ENCODE data around the gene HBG2. TPM values are rescaled to one million over a fixed set of nuclear protein-coding genes. Genes with fewer than 3 reads are reported as not detected.
"Not testable (repeated sequence)": the region's sequence is repeated elsewhere in the genome, so short reads cannot be mapped to it uniquely, and the experiment has no call there.

The HBG2 gene
- total RNA-seq, 2 experiments from 2014 or later, result not detected

DNA sequence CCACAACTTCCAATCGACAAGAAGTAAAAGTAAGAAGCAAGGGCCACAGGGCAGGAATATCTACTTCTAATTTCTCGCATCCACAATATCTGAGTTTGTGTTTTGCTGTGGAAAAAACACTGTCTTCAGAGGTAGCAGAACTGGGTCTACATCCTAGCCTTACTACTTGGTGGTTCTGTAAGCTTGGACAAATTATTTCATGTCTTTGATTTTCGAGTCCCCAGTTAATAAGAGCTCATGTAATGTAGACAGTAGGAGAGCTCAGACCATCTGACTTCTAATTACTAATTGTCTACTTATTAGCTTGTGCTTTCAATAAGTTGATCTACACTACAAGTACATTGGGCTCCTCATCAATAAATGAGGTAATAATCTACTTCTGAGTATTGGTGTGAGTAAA is 28.5 kb upstream of the HBG2 start:
- POLR2A ChIA-PET, result no interaction called here
- CTCF ChIA-PET, result no interaction called here

DNA sequence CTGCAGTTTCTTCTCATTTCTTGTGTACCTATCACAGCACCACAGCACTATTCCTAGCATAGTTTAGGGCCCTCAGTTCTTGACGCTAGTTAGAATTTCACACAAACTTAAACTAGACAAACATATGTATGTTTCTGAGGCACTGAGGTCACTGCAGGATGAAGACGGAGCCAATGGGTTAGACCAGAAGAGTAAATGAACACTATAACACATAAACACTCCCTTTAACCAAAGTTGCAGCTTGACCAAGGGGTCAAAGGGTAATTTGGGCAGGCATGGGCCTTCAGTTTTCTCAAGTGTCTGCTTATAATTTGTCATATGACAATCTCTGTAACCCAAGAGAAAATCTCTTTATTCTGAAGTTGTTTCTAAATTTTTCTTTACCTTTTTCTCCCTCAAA is 28.0 kb upstream of the HBG2 start:
- ChIA-PET POLR2A (no interaction called here), CTCF (no interaction called here)

DNA sequence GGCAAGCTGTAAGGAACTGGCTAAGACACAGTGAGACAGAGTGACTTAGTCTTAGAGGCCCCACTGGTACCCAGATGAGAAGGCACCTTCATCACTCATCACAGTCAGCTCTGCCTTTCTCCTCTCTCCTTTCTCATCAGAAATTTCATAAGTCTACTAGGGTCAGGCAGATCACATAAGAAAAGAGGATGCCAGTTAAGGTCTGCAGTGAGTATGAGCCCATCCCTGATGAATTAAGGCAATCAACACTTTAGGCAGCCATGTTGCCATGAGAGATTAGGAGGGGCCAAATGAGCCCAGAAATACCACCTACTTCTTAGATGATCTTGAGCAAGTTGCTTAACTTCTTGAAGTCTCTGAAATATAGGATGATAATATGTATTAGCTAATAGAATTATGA is 27.0 kb upstream of the HBG2 start:
- ChIA-PET POLR2A (no interaction called here), CTCF (no interaction called here)

DNA sequence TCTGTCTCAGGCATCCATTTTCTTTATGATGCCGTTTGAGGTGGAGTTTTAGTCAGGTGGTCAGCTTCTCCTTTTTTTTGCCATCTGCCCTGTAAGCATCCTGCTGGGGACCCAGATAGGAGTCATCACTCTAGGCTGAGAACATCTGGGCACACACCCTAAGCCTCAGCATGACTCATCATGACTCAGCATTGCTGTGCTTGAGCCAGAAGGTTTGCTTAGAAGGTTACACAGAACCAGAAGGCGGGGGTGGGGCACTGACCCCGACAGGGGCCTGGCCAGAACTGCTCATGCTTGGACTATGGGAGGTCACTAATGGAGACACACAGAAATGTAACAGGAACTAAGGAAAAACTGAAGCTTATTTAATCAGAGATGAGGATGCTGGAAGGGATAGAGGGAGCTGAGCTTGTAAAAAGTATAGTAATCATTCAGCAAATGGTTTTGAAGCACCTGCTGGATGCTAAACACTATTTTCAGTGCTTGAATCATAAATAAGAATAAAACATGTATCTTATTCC is 26.1 kb upstream of the HBG2 start:
- CTCF ChIA-PET, result no interaction called here
- POLR2A ChIA-PET, result no interaction called here

DNA sequence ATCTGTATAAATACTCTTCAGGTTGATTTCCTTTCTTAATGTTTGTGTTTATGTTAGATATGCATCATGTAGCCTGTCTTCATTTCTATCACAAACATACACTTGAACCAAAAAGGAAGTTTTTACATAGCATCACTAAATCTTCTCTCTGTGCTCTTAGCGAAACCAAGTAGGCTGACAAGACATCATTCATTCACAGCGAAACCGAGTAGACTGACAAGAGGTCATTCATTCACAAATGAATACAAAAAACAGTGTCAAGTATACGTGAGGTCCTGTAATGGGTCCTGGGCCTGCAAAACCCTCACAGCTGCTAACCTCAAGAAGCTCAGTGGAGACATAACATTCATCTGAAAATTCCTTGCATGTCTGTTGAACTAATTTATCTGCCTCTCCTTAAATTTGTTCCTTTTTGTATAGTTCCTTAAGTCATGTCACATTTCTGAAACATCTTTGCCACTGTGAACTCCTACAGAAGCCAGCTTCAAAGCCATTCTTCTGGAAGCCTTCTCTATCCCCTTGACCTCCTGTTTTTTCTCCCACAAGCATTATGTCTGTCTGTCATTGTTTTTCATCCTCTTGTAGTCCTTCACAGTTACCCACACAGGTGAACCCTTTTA is 25.0 kb upstream of the HBG2 start:
- ChIA-PET CTCF (no interaction called here), POLR2A (no interaction called here)

DNA sequence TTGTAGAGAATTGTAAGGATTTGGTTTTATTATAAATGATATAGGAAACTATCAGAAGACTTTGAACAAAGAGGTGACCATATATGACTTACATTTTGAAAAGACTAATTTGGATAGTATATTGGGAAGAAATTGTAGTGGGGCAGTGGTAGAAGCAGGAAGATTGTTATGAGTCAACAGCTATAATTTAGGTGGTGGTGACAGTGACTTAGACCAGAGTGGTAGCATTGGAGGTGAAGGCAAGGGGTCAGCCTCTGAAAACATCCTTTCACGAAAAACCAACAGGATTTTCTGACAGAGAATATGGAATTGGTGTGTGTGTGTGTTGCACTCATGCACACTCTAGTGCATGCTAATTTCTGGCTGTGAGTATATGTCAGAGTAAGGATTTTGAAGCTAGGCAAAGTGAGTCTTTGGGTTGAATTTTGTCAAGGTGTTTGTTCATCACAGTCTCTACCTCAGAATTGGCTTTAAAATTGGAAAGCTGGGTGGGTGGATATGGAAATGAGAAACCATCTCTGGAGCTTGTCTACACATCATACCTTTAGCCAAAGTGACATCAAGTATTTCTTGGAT is 23.3 kb upstream of the HBG2 start:
- ChIA-PET POLR2A (no interaction called here), CTCF (no interaction called here)

DNA sequence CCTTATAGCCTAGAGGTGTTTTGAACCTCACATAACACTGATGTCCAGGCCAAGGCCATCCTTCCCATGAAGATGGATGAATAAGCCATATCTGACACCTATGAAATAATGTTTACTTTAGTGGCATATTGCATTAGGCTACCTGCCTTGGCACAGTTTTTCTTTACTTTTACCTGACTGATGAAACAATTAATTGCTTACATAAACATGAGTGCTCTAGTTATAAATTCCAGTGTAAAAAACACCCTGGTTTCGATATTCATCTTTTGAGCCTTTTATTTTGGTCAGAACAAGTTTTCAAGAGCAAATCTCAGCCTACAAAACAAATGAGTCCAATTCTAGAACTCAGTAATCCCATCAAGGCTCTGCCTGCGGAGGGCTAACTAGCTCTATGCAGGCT is 22.1 kb upstream of the HBG2 start:
- ChIA-PET CTCF (no interaction called here), POLR2A (no interaction called here)

DNA sequence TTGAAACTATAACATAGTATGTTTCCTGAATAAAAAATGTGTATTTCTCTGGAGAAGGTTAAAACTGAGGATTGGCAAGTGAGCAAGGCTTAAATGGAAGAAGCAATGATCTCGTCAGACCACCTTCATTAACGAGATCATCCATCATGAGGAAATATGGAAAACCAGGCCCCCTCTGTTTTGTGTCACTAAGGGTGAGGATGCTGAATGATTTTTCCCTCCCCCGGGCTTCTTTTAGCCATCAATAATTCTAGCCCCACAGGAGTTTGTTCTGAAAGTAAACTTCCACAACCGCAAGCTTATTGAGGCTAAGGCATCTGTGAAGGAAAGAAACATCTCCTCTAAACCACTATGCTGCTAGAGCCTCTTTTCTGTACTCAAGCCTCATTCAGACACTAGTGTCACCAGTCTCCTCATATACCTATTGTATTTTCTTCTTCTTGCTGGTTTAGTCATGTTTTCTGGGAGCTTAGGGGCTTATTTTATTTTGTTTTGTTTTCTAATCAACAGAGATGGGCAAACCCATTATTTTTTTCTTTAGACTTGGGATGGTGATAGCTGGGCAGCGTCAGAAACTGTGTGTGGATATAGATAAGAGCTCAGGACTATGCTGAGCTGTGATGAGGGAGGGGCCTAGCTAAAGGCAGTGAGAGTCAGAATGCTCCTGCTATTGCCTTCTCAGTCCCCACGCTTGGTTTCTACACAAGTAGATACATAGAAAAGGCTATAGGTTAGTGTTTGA is 21.0 kb upstream of the HBG2 start:
- CTCF ChIA-PET, result no interaction called here

DNA sequence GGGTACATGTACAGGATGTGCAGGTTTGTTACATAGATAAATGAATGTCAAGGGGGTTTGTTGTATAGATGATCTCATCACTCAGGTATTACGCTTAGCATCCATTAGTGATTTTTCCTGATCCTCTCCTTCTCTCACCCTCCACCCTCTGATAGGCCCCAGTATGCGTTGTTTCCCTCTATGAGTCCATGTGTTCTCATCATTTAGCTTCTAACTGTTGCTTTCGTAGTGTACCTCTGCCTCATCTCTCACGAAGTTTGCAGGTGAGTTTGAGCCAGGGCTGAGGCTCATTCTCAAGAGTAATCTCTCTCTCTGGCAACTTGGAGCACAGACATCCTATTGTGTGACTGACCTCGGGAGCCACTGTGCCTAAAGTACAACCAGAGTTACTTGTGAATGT is 19.8 kb upstream of the HBG2 start:
- ChIA-PET CTCF (no interaction called here), POLR2A (no interaction called here)

More for the DNA sequence above, 21.0 kb upstream of the HBG2 start:
- POLR2A ChIA-PET, result no interaction called here

DNA sequence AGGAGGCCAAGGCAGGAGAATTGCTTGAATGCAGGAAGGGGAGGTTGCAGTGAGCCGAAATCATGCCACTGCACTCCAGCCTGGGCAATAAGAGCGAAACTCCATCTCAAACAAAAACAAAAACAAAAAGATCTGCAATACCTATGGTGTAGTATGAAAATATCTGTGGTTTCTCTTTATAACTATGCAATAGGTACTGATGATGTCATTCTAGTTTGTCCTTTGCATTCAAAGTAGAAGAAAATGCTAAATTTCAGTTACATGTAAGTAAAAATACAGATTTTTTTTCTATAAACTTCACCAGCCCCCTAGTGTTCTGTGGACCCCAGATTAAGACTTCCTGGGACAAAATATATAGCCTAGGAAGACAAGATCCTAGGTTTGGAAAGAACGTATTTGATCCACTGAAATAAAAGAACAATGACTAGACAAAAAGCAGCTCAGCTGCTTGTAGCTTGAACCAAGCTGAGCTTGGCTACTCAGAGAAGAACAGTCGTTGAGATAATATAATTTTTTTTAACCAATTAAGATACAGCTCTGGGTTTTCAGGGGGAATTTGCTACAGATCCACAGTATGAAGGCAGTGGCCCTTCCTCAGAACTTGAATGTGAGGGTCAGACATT is 17.9 kb upstream of the HBG2 start:
- POLR2A ChIA-PET, result no interaction called here
- CTCF ChIA-PET, result no interaction called here

DNA sequence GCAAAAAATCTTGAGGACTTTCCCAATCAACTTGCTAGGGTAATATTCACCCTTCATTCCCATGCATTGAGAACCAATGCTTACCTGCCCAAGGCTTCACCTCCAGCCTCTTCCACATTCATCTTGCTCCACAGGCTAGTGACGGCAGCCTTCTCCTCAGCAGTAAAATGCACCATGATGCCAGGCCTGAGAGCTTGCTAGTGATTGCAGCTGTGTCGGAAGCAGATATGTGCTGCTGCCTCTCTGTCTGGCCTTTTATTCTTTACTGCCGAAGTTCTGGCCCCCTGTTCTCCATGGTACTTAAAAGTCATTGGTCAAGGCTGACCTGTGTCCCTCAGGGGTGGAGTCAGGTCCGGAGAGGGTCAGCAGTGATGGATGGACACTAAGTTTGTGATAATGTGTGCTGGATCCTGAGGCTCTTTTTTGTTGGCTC is 15.2 kb upstream of the HBG2 start, which contains the start of gene HBE1:
HBE1 (minus strand) TSS at position 231 of the 433 bp plus-strand sequence; CDS start at position 176, 55 bp downstream.
- ChIA-PET POLR2A (no interaction called here), CTCF (no interaction called here)

DNA sequence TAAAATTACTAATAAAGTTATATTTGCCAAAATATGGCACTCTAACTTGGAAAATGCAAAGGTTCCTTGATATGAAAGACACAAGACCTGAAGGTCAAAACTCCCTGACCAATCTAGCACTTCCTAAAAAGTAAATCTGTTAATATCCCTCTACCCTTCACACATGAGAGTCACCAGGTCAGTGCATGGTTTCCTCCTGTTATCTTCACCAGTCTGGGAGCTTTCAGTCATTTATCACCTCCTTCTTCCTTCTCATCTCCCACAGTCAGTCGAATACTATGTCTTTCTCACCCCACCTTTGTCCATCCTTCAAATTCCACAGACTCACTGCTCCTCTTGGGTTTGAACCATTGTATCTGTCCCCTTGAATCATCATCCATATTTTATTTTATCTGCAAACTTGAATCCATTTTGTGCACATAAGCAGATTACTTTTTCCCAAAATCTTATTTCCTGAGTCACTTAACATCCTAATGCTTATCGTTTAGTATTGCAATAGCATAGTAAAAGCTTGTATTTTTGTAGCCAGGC is 12.5 kb upstream of the HBG2 start:
- CTCF ChIA-PET, result no interaction called here
- POLR2A ChIA-PET, result no interaction called here

DNA sequence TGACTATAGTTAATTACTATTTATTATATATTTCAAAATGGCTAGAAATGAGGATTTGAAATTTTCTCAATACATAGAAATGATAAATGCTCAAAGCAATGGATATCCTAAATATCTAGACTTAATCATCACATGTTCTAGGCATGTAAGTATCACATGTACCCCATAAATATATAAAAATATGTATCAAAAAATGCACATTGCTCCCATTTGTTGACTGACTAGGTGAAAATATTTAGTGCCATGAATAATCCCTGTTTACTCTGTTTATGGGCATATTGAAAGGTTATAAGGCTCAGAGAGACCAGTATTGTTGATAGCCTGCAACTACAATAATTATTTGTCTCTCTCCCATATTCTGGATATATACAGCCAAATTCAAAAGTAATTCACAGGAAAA is 12.0 kb upstream of the HBG2 start:
- POLR2A ChIA-PET, result no interaction called here
- CTCF ChIA-PET, result no interaction called here

DNA sequence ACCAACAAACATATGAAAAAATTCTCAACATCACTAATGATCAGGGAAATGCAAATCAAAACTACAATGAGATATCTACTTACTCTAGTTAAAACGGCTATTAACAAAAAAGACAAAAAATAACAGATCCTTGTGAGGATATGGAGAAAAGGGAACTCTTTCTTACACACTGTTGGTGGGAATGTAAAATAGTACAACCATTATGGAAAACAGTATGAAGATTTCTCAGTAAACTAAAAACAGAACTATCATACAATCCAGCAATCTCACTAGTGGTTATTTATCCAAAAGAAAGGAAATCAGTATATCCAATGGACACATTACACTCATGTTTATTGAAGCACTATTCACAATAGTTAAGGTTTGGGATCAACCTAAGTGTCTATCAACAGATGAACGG is 11.3 kb upstream of the HBG2 start:
- CTCF ChIA-PET, result no interaction called here

DNA sequence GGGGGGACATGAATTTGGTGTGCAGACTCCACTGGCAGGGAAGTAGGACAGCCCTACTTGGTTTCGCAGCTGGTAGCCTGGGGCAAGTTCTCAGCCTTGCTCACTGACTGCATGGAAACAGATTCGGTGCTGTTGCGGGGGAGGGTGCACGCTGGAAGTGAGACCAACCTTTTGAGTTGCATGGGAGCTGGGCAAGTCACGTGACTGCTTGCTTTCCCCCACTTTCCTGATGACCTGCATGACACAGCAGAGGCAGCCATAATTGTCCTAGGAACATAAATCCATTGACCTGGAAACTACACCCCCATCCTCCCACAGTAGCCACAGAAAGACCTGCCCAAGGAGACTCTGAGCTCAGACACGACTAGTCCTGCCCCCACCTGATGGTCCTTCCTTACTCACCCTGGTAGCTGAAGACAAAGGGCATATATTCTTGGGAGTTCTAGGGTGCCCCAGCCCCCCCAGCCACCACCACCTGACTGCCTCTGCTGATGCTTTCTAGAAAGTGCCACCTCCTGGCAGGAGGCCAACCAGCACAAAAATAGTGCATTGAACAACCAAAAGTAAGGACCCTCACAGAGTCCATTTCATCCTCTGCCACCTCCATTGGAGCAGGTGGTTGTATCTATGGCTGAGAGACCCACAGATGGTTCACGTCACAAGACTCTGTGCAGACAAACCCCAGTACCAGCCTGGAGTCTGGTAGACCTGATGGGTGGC is 4.1 kb upstream of the HBG2 start:
- ChIA-PET POLR2A (no interaction called here), CTCF (no interaction called here)

More for the DNA sequence above, 11.3 kb upstream of the HBG2 start:
- POLR2A ChIA-PET, result no interaction called here

DNA sequence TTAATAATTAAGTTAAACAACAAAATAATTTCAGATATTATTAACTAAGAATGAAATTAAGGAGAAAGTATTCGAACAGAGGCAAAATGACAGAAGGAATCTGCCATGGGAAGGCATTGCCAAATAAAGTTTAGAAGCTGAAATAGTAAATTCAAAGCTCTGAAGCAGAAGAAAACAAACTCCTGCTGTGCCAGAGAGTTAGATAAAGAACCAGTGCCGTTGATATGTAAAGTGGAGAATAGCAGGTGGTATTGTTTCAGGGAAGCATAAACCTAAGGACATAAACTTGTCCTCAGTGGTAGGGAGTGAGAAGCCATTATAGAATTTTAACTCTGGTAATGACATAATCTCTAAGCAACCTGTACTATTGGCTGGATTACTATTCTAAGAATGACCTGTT is 2.7 kb upstream of the HBG2 start:
- POLR2A ChIA-PET, result no interaction called here

DNA sequence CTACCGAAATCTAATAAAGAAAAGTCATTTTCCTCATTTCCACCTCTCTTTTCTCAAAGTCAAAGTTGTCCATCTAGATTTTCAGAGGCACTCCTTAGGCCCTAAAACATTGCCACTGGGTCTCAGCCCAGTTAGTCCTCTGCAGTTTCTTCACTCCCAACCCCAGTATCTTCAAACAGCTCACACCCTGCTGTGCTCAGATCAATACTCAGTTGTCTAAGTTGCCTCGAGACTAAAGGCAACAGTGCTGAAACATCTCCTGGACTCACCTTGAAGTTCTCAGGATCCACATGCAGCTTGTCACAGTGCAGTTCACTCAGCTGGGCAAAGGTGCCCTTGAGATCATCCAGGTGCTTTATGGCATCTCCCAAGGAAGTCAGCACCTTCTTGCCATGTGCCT is 558 bp downstream of the HBG2 start:
- CTCF ChIA-PET, result not testable (repeated sequence)

More for the DNA sequence above, 2.7 kb upstream of the HBG2 start:
- CTCF ChIA-PET, result no interaction called here

DNA sequence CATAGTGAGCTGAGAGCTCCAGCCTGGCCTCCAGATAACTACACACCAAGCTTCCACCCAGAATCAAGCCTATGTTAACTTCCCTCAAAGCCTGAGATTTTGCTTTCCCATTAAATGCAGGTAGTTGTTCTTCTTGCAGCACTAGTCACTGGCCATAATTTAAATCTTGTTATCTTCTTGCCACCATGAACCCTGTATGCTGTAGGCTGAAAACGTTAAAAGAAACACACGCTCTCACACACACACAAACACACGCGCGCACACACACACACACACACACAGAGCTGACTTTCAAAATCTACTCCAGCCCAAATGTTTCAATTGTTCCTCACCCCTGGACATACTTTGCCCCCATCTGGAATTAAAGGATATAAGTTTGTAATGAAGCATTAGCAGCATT is 1.1 kb downstream of the HBG2 start:
- POLR2A ChIA-PET, CTCF ChIA-PET: not testable (repeated sequence)

More for the DNA sequence above, 558 bp downstream of the HBG2 start:
- POLR2A ChIA-PET, result not testable (repeated sequence)

DNA sequence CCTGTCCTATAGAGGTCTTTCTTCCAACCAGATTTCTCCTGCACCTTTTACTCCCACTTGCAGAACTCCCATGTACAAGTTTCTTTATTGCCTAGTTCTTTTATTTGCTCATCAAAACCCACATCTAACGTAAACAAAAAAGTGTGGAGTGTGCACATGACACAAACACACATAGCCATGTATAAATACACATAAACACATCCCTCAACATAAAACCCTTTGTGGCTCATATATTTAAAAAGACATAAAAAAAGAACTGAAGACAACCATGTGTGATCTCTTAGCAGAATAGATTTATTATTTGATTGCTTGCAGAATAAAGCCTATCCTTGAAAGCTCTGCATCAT is 1.7 kb downstream of the HBG2 start:
- CTCF ChIA-PET, result no interaction called here
- POLR2A ChIA-PET, result no interaction called here

DNA sequence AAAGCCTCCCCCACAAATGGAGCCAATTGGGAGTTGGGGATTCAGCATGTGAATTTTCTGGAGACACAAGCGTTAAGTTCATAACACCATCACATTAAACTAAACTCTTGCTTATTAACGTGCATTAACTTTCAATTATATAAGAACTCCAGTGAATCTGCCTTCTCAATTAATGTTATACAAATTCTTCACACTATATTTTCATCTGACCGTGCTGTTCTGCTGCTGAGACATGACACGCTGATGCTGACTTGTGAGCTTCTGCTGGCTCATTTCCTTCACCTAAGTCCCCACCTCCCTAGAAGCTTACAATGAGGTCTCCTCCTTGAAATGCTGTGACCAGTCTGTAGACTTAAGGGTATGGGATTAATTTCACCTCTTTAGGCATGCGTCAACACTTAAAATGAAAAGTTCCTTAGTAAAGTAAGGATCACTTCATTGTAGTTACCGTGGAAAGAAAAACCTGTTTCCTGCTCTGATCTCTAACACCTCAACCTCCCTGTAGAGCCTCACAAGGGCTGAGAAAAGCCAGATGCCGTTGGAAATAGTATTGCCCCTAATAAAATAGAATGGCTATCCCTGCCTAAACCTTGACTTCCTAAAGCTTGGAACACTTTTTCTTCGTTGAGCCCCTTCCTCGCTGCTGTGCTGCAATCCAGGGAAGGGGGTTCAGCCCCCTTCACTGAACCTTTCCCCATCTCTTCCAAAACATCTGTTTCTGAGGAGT is 2.2 kb downstream of the HBG2 start:
- CTCF ChIA-PET, result no interaction called here
- POLR2A ChIA-PET, result no interaction called here

Measured in activated CD8-positive, alpha-beta memory T cell treated with anti-CD3 and anti-CD28 coated beads for 36 hours (primary cell).